DMS153 treated with DMSO at 0.1 percent for 48 hours (cell line): ENCODE data around the gene SNX13.
A peak's percentile ranks its signal among the peaks of the same experiment; 100 is the strongest.

Experiments
- DNase-seq: peaks from one replicate; lab custom pipeline; 2025; ENCODE audit not compliant: unreplicated experiment; lab: John Stamatoyannopoulos, UW

Gene SNX13

DNA sequence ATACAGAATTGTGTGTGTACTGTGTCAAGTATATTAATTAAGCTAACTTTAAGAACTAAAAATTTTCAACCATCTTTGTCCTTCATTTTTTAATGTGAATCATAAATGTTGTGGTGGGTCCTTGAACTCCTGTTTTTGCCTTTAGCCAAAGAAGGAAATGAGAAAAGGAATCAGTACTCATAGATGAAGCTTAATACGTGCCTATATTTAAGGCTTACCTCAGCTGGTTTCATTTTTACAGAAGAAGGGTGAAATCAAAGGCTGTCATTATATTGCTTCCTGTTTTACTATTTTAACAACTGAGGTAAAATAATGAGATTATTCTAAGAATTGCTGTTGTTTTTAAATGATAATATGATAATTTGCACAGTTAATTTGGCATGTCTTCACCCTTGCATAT, 6.3 kb upstream of the SNX13 start:
- DNase-seq = no peak

DNA sequence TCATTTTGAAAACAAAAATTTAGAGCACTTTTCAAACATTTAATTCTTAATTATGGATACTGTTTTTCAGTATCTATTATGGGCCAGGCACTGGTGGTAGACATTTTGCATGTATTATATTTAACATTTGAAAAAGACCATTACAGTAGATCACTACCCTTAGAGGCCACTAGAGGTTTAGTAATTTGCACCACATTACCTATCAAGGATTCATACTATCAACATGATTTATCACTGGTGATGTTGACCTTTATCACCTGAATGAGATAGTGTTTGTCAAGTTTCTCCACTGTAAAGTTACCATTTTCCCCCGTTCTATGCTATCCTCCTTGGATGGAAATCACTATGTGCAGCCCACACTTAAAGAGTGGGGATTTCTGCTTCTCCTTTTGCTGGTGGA, 4.4 kb upstream of the SNX13 start:
- no peak for DNase-seq

DNA sequence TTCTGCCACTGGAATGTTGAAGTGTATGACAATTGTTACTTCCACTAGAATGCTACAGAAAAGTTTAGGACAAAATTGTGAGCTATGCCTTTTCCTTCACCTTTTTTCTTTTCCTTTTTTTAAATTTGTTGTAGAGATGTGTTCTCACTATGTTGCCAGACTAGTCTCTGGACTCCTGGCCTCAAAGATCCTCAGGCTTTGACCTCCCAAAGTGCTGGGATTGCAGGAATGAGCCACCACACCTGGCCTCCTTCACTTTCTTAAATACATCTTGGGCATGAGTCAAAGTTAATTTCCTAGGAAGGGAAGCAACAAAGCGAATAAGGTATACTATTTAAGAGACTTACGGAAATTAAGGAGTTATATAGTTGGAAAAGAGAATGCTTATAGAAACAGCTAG, 2.7 kb upstream of the SNX13 start:
- DNase-seq = no peak

DNA sequence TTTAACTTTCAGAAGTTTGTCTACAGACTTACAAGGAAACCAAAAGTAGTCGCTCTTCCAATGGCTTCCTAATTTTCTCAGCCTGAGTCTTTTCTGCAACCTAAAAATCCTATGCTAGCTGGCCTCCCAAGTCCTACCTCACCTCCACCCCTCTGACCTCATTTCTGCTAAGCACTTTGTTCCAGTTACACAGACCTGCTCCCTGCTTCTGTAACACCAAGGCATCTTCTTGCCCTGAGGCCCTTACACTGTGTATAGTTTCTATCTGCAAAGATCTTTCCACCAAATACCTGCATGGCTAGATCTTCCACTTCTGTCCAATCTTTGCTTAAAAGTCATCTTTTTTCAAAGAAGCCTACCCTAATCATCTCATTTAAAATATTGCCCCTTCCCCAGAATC, 1.9 kb upstream of the SNX13 start:
- no peak for DNase-seq

DNA sequence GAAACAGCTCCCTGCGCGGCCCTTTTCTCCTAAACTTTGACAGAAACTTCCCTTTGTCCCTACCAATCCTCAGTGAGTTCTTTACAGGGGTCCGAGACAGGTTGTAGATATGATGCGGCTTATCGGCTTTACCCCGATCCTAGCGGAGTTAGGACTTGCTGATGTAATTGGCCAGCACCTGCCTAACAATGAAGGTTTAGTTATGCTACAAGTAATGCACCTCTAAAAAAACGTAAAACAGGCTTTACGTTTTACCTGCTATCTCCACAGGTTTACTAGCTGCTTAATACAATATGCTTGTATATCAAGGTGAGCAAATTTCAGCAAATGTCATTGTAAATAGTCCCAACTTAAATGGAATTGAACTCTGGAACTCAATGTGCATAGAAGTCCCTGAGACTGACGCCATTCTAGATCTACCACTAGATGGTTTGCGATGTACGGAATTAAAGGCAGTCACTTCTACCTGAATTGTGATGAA, 697 bp upstream of the SNX13 start:
- DNase-seq = no peak

DNA sequence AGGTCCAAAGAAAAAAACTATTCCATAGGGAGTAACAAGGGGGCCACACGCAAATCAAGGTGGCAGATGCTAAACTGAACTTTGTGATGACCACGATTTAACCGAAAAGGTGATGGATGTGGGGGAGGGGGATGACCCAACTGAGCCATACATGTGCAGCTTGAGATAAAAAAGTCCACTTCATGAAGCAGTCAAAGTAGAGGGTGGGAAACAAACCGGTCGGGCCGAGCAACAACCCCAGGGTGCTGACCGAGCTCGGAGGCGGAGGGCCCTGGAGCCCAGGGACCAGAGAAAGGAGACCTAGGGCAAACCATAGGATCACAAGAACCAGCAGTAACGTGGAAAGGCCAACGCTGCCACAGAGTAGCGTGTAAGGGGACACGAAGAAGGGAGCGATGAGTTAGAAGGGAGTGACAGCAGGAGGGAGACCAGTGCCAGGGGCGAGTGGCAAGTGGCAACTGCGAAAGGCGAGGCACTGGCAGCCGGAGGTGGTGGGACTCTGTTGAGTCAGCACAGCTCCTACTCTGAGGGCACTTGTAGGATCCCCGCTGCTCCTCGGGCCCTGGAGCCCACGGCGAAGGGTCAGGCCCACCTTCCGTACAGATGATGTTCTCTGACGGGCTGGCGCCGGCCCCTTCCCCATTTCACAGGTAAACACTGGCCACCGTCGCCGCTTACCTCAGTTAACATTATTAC, 540 bp downstream of the SNX13 start:
- peak; percentile 44 for DNase-seq

DNA sequence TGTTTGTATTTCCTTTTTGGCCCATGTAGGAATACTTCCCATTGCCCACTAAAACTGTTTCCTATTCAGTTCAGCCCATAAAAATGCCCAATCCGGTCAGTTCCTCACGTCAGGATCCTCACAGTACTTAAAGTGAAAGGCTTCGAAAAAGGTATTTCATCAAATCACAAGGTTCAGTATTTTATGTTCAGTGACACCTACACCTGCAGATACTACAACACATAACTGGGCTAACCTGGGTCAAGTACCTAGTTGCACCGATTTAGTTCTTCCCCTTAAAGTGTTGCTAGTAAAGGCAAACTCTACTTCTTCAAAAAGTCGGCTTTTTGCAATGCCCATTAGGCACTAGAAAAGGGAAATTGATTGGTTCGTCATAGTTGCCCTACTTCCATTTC, 1.1 kb downstream of the SNX13 start:
- no peak for DNase-seq

DNA sequence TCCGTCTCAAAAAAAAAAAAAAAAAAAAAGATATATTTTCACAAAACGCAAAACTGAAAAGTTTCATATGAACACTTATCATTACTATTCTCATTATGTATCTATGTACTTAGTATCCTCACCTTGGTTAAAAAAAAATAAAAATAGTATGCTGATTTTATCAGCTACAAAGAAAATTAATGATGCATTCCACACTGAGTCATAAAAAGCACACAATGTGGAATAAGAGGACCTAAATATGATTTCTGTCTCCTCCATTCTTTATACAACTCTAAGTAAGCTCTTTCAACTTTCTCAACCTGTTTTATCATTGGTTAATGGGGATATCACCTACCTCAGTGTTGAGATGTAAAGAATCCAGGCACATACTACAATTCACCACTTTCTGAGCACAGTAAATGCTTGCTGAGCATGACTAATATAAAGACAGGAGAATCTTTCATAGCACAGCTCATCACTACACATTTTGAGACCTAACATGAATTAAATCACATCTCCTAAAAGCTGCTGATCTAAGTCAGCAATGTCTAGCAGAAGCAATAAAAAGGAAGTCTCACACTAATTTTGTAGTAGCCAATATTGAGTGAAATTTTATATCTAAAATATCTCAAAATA, 2.7 kb downstream of the SNX13 start:
- DNase-seq = no peak

DNA sequence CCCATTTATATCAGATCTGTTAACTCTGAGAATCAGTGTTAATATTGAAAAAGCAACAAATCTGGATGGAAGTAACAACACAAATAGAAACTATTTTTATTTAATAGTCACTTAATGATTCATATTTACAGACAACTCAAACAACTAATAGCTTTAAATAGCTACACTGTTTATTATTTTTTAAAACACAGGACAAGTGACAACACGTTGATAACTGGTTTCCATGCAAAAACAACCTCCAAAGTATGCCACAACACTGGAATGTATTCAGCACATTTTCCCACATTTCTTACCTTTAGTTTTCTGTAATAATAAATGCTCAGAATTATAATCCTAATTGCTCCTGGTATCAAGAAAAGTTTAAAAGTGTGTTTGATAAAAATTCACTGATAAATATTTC, 4.0 kb downstream of the SNX13 start:
- DNase-seq = no peak

DNA sequence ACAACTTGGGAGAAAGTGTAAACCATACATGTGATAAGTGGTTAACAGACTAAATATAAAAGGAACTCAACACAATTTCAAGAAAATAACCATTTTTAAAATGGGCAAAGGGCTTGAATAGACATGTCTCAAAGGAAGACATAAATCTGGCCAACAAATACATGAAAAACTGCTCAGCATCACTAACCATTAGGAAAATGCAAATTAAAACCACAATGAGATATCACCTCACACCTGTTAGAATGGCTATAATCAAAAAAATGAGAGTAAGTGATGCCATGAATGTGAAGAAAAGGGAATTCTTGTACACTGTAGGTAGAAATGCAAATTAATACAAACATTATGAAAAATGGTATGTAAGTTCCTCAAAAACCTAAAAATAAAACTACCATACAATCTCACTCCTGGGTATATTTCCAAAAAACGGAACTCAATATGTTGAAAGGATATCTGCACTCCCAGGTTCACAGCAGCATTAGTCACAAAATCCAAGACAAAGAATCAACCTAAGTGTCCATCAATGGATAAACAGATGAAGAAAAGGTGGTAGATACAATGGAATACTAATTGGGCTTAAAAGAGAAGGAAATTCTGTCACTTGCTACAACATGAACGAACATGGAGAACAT, 5.6 kb downstream of the SNX13 start:
- DNase-seq = no peak

DNA sequence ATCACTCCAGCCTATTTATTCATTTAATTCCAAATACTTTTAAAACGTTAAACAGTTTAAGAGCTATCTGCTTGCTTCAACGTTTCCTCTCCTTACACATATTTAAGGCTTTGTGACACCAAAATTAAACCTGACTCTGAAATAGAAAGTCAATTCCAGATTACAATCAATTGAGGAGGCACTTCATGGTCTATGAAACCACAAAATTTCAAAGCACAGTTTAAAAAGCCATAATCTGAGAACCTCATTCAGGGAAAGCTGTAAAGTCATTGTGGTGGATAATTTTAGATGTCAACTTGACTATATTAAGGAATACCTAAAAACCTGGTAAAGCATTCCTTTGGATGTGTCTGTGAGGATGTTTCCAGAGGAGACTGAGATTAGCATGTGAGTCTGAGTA, 6.2 kb downstream of the SNX13 start:
- DNase-seq = no peak

DNA sequence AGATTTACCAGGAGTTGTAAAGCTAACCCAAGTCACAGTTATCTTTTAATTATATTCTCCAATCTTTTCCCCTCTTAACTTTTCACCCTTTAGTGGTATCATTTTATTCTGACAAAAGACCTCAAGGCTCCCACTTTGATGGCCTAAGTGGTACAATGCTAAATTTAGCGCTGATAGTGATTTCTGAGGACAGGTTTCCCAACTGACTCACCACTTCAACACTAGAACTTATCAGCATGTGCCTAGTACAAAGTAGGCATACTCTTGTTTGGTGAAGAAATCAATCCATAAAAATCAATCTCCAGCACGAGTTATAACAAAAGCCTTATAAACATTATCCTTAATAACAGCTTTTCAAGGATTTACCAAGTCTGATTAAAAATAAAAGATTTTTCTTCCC, 7.5 kb downstream of the SNX13 start:
- no peak for DNase-seq

DNA sequence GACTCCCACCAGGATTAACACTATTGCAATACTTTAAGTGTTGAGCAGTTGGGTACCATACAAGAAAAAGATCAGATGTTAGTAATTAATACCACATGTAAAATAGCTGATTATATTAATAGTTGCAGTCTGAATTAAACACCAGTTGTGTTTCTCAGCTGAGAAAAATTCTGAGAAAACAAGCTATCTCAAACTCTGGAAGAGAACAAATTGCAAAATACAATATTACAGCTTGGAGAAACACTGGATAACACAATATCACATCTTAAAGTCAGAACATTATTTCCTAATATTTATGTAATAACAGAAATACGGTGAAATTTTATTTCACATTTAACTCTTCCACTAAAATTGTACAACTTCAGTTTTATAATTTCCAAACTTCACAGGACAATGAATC, 9.2 kb downstream of the SNX13 start:
- no peak for DNase-seq

DNA sequence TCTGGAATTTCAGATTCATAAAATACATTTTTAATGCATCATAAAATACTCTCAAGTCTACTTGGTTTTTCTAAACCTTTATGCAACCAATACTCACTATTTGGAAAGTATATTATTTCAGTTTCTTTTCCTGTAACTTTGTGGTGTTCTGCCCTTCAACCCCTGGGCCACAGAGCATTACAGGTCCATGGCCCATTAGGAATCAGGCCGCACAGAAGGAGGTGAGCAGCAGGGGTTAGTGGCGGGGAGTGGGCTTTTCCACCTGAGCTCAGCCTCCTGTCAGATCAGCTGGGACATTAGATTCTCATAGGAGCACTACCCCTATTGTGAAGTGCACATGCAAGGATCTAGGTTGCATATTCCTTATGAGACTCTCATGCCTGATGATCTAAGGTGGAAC, 9.7 kb downstream of the SNX13 start:
- DNase-seq = no peak

DNA sequence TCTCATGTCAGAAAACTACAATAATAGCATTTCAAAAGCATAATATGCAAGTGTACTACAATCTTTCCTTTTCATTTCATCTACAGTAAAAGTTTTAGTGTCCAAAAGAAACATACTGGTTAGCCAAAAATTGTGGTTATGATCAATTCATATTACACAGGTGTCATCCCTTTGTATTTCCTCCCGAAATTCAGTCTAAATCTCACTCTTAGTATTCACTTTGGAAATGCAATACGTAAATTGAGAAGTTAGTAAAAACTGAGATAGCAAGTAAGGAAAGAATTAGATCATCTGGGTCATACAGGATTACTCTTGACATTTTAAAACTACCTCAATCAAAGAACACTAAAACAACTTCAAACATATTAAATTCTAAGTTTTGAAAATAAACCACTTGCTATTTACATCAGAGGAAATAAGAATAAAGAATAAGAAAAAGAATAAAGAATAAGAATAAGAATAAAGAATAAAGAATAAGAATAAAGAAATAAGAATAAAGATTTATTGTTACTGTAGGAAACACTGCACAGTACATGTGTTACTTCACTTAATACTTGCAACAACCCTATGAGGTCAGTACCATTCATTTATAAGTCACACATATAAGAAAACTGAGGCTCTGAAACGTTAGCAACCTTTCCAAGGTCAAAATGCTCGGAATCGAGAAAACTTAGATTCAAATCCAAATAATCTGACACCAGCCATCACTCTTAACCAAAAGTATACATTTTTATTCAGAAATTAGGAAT, 10.5 kb downstream of the SNX13 start:
- no peak for DNase-seq

DNA sequence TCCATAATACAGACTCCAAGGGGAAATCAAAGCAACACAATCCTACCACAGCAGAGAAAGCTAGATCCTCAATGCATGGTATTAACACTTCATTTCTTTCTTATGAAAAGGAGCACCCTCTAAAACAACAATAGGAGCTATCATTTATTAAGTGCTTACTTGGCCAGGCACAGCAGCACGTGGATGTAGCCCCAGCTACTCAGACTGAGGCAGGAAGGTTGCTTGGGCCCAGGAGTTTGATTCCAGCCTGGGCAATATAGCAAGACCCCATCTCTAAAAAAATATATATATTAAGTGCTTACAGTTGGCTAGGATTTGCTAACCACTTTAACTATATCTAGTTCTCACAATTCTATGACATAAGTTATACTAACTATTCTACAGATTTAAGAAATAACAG, 12.2 kb downstream of the SNX13 start:
- no peak for DNase-seq

DNA sequence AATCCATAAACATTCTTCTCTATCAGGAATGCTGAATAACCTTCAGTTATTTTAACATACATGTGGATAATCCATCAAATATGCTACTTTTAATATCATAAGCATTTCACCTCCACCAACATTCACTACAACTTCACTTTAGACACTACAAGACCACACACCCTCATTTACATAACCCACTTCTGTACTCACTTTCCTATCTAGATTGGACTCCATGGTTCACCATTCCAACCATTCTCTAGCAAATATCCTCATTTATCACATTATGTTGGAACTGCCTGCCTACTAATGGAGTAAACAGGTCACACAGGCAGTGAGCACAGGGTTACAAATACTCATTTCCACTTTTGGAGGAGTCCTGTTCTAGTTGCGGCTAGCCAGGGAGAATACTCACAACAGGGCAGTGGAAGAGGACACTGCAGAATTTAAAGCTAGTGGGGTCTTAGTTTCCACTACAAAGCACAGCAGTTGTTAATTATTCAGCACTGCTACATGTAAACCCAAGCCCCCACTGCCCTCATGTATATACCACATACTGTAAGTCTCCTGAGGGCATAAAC, 18.4 kb downstream of the SNX13 start:
- DNase-seq = no peak

DNA sequence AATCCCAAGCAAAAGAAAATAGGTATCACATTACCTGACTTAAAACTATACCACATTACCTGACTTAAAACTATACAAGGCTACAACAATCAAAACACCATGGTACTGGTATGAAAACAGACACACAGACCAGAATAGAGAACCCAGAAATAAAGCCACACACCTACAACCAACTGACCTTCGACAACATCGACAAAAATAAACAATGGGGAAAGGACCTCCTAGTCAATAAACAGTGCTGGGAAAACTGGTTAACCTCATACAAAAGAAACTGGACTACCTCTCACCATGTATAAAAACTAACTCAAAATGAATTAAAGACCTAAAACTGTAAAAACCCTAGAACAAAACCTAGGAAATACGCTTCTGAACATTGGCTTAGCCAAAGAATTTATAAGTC, 22.5 kb downstream of the SNX13 start:
- no peak for DNase-seq

DNA sequence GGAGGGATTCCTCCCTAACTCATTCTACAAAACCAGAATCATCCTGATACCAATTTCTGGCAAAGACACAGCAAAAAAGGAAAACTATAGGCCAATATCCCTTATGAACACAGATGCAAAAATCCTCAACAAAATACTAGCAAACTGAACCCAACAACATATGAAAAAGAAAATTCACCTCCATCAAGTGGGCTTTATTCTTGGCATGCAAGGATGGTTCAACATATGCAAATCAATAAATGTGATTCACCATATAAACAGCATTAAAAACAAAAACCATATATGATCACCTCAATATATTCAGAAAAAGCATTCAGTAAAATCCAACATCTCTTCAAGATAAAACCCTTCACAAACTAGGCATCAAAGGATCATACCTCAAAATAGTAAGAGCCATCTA, 23.5 kb downstream of the SNX13 start:
- no peak for DNase-seq

DNA sequence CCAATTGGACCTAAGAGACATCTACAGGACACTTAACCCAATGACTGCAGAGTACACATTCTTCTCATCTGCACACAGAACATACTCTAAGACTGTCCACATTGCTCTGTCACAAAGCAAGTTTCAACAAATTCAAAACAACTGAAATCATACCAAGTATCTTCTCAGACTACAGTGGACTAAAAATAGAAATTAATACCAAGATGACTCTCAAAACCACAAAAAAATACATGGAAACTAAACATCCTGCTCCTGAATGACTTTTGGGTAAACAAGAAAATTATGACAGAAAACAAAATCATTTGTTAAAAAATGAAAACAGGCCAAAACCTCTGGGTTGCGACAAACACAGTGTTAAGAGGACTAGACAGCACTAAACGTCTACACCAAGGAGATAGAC, 24.5 kb downstream of the SNX13 start:
- no peak for DNase-seq

DNA sequence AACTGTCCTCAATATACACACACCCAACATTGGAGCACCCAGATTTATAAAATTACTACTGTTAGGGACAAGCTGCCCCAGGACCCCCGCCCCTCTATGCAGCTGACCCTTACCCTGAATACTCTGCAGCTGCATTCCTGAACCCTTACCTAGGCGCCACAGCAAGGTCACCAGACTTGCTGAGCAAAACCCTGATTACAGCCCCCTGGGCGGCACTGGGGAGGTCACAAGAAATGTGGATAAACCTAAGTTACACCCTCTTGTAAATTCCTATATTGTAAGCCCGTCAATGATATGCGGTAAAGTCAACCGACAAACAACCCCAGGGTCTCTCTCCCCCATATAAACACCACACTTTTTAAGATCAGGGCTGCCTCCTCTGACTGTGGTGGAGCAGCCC, 25.1 kb downstream of the SNX13 start:
- no peak for DNase-seq

DNA sequence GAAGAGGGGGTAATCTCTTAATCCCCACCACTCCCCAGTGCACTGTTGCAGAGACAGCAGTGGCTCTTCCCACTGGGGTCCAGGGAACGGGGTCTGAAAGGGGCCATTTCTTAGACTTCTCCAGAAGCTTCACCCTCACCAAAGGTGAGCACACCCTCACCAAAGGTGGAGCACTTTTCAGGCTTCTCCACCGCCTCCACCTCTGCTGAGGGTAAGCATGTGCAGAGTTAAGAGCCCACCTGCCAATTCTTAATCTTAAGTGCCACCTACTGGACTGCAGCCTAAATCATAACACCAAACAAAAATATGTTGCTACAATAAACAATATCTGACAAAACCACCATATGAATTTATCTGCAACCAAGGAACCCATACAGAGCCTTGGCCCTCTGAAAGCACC, 27.0 kb downstream of the SNX13 start:
- DNase-seq = no peak
